ENCODE measurements around the gene RNF113A.

DNA sequence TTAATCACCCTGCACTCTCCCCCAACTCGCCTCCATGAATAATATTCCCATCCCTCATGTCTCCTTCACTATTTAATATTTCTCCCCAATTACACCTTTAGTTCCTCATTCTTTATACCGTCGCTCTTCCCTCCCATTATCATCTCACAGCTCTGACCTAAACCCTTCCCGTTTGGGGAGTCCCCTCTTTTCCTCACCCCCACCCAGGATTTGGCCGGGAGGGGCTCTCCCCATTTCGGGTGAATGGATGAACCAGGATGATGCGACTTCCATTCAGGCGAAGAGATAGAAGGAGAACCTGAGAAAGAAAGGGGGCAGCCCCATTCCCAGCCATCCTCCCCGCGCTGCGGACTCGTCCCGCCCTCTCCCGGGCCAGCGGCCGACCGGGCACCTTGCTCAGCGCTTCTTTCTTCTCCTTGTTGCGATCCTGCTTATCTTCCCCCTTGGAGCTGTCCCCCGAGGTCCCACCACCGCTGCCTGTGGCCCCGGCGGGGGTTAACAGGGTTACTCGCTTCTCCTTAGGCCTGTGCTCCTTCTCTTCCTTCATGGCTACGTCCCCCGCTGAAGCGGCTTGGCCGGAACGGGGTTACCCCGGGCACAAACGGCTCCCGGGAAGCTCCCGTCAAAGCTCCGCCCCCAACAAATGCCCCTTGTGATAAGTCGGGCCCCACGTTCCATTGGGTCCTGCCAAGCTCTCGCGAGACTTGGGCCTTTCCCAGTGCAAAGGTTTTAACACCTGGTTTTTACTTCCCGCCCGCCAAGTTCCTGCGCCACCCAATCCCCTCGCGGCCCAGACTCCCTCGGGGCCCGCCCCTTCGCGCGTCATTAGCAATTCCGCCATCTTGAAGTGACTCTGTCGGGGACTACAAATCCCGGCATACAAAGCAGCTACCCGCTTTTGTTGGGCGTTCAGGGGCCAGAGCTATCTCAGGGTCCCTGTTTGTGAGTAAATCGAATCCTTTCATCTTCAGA is 18.9 kb downstream of the RNF113A start, which contains the start of gene UPF3B:
- peak in 1 of 3 donors; percentile 14 for TF ChIP-seq POLR2A (IDR thresholded peaks at IDR 0.05)
- no peak for TF ChIP-seq CTCF (IDR thresholded peaks at IDR 0.05 in 8 of 11, conservative IDR thresholded peaks at IDR 0.05 in 3 of 11)
- peak; percentile 84 to 87 (median 84) for TF ChIP-seq POLR2AphosphoS5 (IDR thresholded peaks at IDR 0.05)
